ENCODE results near the gene ENC1. TPM values are rescaled to one million over a fixed set of nuclear protein-coding genes. Genes with fewer than 3 reads are reported as not detected.

ENC1 gene
- total and polyA plus RNA-seq, 10 of the 15 experiments (the other 5 are each of a cell fraction or from before 2014, with no cell fraction given): 8.2 to 55.5 (median 32.1) TPM

- no peak overlapping the region for H3K4me2 ChIP-seq (ENCODE audit: control insufficient read depth, insufficient read depth)
- DNase-seq (ENCODE audit: low read depth, low spot score) (no peak), ATAC-seq (no peak), FAIRE-seq (no peak)
- ChIA-PET CTCF (interaction anchor here (0.7 to 3.7 kb wide), 25 partner anchors 9 to 1131 kb away, joined by 3 to 54 read pairs (median 4); partner anchors contain the start of gene ENC1), RAD21 (ENCODE audit: unreplicated experiment) (interaction anchor here (0.7 to 1.9 kb wide), 11 partner anchors 9 to 1059 kb away, joined by 3 to 15 read pairs (median 3); partner anchors contain the start of genes ENC1 and HEXB), POLR2A (interaction anchor here (1.4 kb wide), 1 partner anchor 724 kb away, joined by 3 read pairs; no protein-coding TSS in a partner anchor), SMC1A (ENCODE audit: uncharacterized antibody, unreplicated experiment) (interaction anchor here (0.6 to 2.5 kb wide), 13 partner anchors 9 to 1027 kb away, joined by 3 to 35 read pairs (median 3); no protein-coding TSS in a partner anchor)
- no peaks in the 10 kb centered on the region for H3K36me3 ChIP-seq (ENCODE audit: control insufficient read depth in 2 of 2, insufficient read depth in 2 of 2, low read length in 1 of 2)
- H3K27me3 ChIP-seq (replicated peaks in 1 of 2; ENCODE audit: control insufficient read depth in 2 of 2, insufficient read depth in 2 of 2, low read length in 1 of 2): no peaks in the 10 kb centered on the region; a peak in 1 of 4 replicates
- no peaks in the 10 kb centered on the region for H3K79me2 ChIP-seq (ENCODE audit: control insufficient read depth, insufficient read depth, low read length)
- no peak overlapping the region for H3K27ac ChIP-seq (ENCODE audit: control insufficient read depth, insufficient read depth)
- H2AFZ ChIP-seq (ENCODE audit: control insufficient read depth, low read depth, low read length): no peak overlapping the region
- no peaks in the 10 kb centered on the region for H4K20me1 ChIP-seq (ENCODE audit: control insufficient read depth, insufficient read depth)
- in situ Hi-C loops (cut with MboI): loop anchor here (5.0 kb wide), 3 partner anchors 612 to 1062 kb away; no protein-coding TSS in a partner anchor
- 0% methylated on average over 1 of the region's 1 CpG for WGBS (ENCODE audit: insufficient coverage, insufficient replicate concordance, low lambda C conversion rate, missing lambda C conversion rate)
- H3K4me3 ChIP-seq: no peak overlapping the region
- no peaks in the 10 kb centered on the region for H3K4me1 ChIP-seq (ENCODE audit: control insufficient read depth, insufficient read depth, low read length)
- no TSS peak for BruUV-seq (replicated peaks)
- no peaks in the 10 kb centered on the region for H3K9me3 ChIP-seq (replicated peaks; ENCODE audit: control insufficient read depth, insufficient read depth, low read length)
- no peak overlapping the region for H3K9ac ChIP-seq (ENCODE audit: control insufficient read depth, insufficient read depth, low read length)
- TF ChIP-seq HDAC6 (IDR thresholded peaks at IDR 0.05; ENCODE audit: unreplicated experiment): no peak
- intact Hi-C loops (cut with micrococcal nuclease; ENCODE audit: unreplicated experiment): loop anchor here (2.0 to 10.0 kb wide), 4 partner anchors 355 to 1059 kb away; no protein-coding TSS in a partner anchor
These were observed 9.0 kb upstream of the ENC1 start for GRCh38 chr5:74649421-74649973.

GRCh38 chr5:74648835-74649293 is 8.3 kb upstream of the ENC1 start:
- CTCF ChIA-PET: interaction anchor here (0.7 to 3.7 kb wide), 24 partner anchors 10 to 1131 kb away, joined by 3 to 54 read pairs (median 4); no protein-coding TSS in a partner anchor
- TF ChIP-seq RB1 (IDR thresholded peaks at IDR 0.05; ENCODE audit: borderline replicate concordance): peak; percentile 62; the same call in 1 of the 2 replicates
- no peak for TF ChIP-seq BMI1 (IDR thresholded peaks at IDR 0.05; ENCODE audit: borderline replicate concordance)
- TF ChIP-seq RFX5 (IDR thresholded peaks at IDR 0.05; ENCODE audit: low read depth, low read length): no peak
- no peak for TF ChIP-seq SPI1 (IDR thresholded peaks at IDR 0.05; ENCODE audit: borderline replicate concordance, insufficient read depth, low read depth, low read length)
- no peak for TF ChIP-seq SUZ12 (IDR thresholded peaks at IDR 0.05; ENCODE audit: unreplicated experiment)
- TF ChIP-seq NFXL1 (IDR thresholded peaks at IDR 0.05; ENCODE audit: borderline replicate concordance): no peak
- TF ChIP-seq, protein P1, sequence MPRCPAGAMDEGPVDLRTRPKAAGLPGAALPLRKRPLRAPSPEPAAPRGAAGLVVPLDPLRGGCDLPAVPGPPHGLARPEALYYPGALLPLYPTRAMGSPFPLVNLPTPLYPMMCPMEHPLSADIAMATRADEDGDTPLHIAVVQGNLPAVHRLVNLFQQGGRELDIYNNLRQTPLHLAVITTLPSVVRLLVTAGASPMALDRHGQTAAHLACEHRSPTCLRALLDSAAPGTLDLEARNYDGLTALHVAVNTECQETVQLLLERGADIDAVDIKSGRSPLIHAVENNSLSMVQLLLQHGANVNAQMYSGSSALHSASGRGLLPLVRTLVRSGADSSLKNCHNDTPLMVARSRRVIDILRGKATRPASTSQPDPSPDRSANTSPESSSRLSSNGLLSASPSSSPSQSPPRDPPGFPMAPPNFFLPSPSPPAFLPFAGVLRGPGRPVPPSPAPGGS (IDR thresholded peaks at IDR 0.05; ENCODE audit: borderline replicate concordance, insufficient read depth, low read depth, low read length, poor library complexity, severe bottlenecking): no peak
- no peak for TF ChIP-seq YBX1 (IDR thresholded peaks at IDR 0.05)
- TF ChIP-seq NBN (IDR thresholded peaks at IDR 0.05): no peak

More at GRCh38 chr5:74648835-74649293, 8.3 kb upstream of the ENC1 start:
- Histone ChIP-seq H3K27ac (ENCODE audit: control insufficient read depth, insufficient read depth) (no peak overlapping the region), H3K9ac (ENCODE audit: control insufficient read depth, insufficient read depth, low read length) (no peak overlapping the region), H3K9me3 (replicated peaks; ENCODE audit: control insufficient read depth, insufficient read depth, low read length) (no peaks in the 10 kb centered on the region), H3K27me3 (replicated peaks in 1 of 2; ENCODE audit: control insufficient read depth in 2 of 2, insufficient read depth in 2 of 2, low read length in 1 of 2) (no peaks in the 10 kb centered on the region; a peak in 2 of 4 replicates), H3K4me3 (no peak overlapping the region), H3K4me1 (ENCODE audit: control insufficient read depth, insufficient read depth, low read length) (no peaks in the 10 kb centered on the region), H3K36me3 (ENCODE audit: control insufficient read depth in 2 of 2, insufficient read depth in 2 of 2, low read length in 1 of 2) (no peaks in the 10 kb centered on the region), H4K20me1 (ENCODE audit: control insufficient read depth, insufficient read depth) (no peaks in the 10 kb centered on the region), H3K79me2 (ENCODE audit: control insufficient read depth, insufficient read depth, low read length) (no peaks in the 10 kb centered on the region), H2AFZ (ENCODE audit: control insufficient read depth, low read depth, low read length) (no peak overlapping the region; the same call in 1 of the 2 replicates), H3K4me2 (ENCODE audit: control insufficient read depth, insufficient read depth) (no peak overlapping the region)
- ChIA-PET RAD21 (ENCODE audit: unreplicated experiment) (interaction anchor here (0.7 to 1.9 kb wide), 11 partner anchors 8 to 1058 kb away, joined by 3 to 15 read pairs (median 3); partner anchors contain the start of genes ENC1 and HEXB), SMC1A (ENCODE audit: uncharacterized antibody, unreplicated experiment) (interaction anchor here (0.6 to 2.5 kb wide), 9 partner anchors 10 to 1026 kb away, joined by 3 to 35 read pairs (median 3); no protein-coding TSS in a partner anchor), POLR2A (interaction anchor here (1.4 kb wide), 1 partner anchor 723 kb away, joined by 3 read pairs; no protein-coding TSS in a partner anchor)
- in situ Hi-C loops (cut with MboI): loop anchor here (5.0 kb wide), 3 partner anchors 612 to 1062 kb away; no protein-coding TSS in a partner anchor
- intact Hi-C loops (cut with micrococcal nuclease; ENCODE audit: unreplicated experiment): loop anchor here (1.0 to 10.0 kb wide), 5 partner anchors 354 to 1058 kb away; no protein-coding TSS in a partner anchor
- DNase-seq (ENCODE audit: low read depth, low spot score) (no peak), ATAC-seq (peak; percentile 94), FAIRE-seq (peak; percentile 54)
- WGBS (ENCODE audit: insufficient coverage, insufficient replicate concordance, low lambda C conversion rate, missing lambda C conversion rate): 28% methylated on average over 6 of the region's 6 CpGs
- BruUV-seq (replicated peaks): no TSS peak

All from GM12878 (cell line).